NCI-H2081 treated with DMSO at 0.1 percent for 48 hours (cell line): Measurements from ENCODE around the gene BTBD17.
"Not testable (repeated sequence)": the region's sequence is repeated elsewhere in the genome, so short reads cannot be mapped to it uniquely, and the experiment has no call there.

ENCODE experiments used
- DNase-seq: peaks from one replicate; lab custom pipeline; 2025; lab: John Stamatoyannopoulos, UW

Gene BTBD17

GRCh38 chr17:74361230-74362068, at the start of gene BTBD17:
Gene BTBD17, minus strand, starts transcription at chr17:74361868. Its CDS starts 49 bp downstream, at chr17:74361819.
- DNase-seq = no peak

DNA sequence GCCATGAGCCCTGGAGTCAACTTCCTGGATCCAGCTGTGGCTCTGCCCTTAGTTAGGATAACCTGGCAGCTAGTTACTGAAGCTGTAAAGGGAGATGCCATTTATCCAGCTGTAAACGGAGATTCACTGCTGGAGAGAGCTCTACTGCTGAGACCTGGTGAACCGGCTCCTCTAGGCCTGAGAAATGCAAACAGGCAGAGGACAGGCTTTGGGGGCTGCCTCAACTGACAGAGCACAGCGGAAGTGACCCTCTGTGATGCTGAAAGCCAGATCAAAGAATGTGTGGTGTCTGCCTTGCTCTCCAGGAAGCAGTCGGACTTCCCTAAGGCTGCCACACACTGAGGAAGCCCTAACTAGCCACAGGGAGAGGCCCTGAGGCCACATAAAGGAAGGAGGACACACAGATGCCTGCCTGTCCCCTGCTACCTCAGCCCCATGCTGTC, 48.4 kb upstream of the BTBD17 start:
- no peak for DNase-seq

GRCh38 chr17:74408815-74409214, 47.1 kb upstream of the BTBD17 start:
- DNase-seq = peak; percentile 90

DNA sequence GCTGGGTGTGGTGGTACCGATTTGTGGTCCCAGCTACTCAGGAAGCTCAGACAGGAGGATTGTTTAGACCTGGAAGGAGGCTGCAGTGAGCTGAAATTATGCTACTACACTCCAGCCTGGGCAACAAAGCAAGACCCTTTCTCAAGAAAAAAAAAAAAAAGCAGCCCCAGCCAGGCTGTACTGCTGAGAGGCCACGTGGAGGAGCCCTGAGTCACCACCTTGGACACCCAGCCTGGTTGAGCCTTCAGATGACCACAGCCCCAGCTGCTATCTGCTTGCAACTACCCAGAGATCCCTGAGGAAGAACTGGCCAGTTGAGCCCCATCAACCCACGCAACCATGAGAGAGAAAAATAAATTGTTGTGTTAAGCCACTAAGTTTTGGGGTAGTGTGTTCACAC, 46.6 kb upstream of the BTBD17 start:
- no peak for DNase-seq

GRCh38 chr17:74407384-74407783, 45.7 kb upstream of the BTBD17 start:
- DNase-seq = no peak

DNA sequence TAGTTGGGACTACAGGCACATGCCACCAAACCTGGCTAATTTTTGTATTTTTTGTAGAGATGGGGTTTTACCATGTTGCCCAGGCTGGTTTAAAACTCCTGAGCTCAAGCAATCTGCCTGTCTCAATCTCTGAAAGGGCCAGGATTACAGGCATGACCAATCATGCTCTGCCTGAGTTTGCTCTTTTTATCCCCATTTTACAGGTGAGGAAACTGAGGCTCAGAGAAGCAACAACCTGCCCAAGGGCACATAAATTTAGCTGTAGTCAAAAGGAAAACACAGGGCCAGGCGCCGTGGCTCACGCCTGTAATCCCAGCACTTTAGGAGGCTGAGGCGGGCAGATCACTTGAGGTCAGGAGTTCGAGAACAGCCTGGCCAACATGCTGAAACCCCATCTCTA, 43.6 kb upstream of the BTBD17 start:
- not testable (repeated sequence) for DNase-seq

DNA sequence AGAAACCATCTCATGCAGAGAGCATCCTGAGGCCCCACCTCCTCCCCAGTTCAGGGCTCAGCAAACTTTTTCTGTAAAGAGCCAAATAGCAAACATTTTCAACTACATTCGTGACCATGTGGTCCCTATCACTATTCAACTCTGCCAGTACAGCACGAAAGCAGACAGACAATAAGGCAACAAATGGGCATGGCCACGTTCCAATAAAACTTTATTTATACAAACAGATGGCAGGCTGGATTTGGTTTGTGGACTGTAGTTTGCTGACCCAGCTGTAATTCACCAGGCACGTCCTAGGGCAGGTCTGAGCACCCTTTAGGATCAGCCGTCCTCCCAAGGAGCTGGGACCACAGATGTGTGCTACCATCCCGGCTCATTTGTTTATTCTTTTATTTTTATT, 43.1 kb upstream of the BTBD17 start:
- DNase-seq = no peak

DNA sequence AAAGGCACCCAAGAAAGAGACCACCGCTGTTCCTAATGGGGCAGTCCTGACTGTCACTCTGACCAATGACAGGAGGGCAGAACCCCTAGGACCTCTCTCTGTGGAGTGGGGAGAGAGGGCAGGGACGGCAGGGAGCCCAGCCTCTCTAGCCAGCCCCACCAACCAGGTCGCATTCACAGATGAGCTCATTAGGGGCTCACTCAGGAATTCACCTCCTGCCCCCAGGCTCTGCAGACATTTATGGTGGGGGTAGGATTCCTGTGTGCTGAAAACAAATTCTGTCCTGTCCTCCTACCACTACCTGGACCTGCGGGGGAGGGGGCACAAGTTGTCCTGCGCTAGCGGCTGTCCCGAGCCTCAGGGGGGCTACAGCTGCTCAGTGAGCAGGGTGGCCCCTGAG, 42.5 kb upstream of the BTBD17 start:
- no peak for DNase-seq

DNA sequence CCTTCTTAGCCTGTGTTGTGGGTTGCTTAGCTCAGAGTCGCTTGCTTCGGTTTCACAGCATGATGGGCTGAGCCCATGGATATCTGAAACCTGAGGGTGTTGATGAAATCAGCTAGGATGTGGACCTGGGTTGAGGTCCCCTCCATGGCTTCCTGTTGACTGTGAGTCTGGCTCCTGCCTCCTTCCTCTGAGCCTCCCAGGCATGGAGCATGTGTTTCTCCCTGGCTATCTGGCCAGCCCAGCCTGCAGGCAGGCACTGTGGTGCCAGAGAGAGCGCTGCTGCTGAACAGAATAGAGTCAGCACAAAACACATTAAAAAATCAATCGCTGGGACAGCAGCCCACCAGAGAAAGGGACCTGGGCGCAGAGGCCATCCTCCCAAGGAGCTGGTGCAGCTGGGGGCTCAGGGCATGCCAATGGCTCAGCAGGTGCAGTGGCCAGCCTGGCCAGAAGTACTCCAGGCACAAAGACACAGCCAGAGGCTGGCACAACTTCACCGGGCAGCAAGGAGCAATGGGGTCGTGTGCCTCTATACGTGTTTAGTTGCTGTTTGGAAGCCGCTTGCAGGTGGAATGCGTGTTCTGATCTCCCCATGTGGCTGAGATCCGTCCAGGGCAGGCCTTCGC, 42.0 kb upstream of the BTBD17 start:
- no peak for DNase-seq

DNA sequence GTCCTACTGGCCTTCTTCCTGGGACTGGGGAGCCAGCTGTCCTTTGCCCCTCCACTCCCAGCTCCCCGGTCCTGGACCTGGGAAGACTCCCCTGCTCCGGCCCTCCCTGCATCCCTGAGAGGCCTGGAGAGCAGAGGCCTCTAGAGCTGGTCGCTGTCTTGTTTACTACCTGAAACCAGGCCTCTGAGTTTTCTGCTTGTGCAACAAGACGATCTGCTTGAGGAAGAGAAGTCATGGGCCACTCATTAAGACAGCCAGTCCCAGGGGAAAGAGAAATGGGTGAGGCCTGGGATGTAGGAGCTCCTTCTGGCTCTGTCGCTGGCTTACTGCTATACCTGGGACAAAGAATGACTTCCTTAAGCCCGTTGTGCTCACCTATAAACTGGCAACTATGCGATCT, 40.4 kb upstream of the BTBD17 start:
- no peak for DNase-seq

DNA sequence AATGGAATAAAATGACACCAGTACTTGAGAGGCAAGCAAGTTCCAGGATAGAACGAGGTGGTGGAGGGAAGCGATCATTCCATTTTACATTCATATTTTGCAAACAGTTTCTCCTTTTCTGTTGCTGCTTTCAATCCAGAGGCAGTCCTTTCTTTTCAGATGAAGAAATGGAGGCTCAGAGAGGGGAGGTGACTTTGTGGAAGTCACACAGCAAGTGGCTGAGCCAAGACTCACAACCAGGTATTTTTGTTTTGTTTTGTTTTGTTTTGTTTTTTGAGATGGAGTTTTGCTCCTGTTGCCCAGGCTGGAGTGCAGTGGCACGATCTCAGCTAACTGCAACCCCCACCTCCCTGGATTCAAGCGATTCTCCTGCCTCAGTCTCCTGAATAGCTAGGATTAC, 34.9 kb upstream of the BTBD17 start:
- no peak for DNase-seq

- DNase-seq = no peak
Measured at GRCh38 chr17:74394977-74395376, 33.3 kb upstream of the BTBD17 start.

GRCh38 chr17:74394275-74394950, 32.7 kb upstream of the BTBD17 start:
- no peak for DNase-seq

DNA sequence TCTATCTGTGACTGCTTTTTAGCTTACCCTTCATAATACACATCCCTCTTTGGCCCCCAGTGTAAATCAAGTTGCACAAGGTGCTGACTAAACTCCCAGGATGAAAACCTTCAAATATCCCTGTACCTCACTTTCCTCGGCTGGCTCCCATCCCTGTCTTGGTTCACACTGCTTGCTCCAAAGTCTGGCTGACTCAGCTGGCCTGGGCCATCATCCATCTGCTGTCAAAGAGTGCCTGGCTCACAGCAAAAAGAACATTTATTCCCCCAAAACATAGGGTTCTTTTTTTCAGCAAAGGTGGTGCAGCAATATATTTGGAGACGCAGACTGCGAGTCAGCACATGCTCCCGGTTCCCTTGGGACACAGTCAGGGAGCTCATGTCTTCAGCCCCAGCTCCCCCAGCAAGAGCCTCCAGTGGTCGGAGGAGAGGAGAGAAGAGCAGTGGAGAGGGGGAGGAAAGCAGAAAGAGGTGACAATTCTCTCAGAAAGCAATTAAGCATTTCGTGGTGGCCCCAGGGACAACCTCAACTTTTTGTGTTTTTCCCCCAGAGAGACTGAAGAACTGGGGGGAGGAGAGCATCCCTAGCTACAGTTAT, 31.8 kb upstream of the BTBD17 start:
- no peak for DNase-seq

DNA sequence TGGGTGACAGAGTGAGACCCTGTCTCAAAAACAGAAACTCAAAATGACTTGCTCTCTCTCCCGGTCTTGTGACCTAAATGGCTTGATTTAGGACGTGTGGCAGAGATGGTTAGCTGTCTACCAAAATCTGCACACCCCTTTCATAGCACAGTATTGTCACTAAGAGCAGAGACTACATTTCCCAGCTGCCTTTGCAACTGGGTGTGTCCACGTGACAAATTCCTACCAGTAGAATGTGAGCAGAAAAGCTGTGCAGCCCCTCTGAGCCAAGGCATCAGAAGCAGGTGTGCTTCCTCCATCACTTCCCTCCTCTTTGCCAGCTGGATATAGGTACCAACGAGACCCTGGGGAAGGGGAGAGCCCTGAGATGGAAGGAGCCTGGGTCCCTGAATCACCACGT, 31.2 kb upstream of the BTBD17 start:
- no peak for DNase-seq

- no peak for DNase-seq
Measured at GRCh38 chr17:74391771-74392170, 30.1 kb upstream of the BTBD17 start.

DNA sequence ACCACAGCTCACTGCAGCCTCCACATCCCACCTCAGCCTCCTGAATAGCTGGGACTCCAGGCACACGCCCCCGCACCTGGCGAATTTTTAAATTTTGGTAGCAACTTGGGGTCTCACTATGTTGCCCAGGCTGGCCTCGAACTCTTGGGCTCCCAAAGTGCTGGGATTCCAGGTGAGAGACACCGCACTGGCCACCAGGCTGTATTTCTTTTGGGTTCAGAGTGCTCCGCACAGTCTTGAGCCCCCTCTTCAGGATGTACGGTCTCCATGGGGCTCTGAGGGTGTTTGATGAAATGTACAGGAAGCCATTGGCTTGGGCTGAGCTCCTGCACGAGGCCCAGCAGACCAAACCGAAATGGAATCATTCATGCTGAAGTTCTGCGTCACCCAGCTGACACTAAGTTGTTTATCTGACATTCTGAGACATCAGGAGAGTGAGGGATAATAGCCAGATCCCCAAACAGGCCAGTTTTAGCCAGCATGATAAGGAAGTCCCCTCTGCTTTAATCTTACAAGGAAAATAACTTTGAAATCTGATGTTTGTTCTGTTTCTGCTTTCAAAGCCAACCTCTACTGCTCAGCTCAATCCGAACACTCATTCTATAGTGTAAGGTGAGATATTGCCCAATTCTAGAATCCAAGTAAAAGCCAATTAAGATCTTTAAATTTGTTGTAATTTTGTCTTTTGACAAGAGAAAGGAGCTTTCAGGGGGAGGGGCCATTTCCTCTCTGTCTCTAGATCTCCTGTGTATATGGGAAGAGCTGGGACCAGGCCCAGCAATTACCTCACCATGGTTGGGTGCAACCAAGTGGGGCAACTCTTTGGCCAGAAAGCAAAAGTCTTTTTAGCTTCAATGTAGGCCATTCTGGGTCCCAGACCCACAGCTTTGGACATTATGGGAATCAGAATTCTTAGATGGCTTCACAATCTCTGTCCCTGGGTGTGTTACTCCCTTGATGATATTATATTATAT, 29.3 kb upstream of the BTBD17 start:
- no peak for DNase-seq

GRCh38 chr17:74389937-74390679, 28.4 kb upstream of the BTBD17 start:
- no peak for DNase-seq

GRCh38 chr17:74389084-74389753, 27.6 kb upstream of the BTBD17 start:
- DNase-seq = no peak
